ENCODE data around the gene ACTC1.

Gene ACTC1

DNA sequence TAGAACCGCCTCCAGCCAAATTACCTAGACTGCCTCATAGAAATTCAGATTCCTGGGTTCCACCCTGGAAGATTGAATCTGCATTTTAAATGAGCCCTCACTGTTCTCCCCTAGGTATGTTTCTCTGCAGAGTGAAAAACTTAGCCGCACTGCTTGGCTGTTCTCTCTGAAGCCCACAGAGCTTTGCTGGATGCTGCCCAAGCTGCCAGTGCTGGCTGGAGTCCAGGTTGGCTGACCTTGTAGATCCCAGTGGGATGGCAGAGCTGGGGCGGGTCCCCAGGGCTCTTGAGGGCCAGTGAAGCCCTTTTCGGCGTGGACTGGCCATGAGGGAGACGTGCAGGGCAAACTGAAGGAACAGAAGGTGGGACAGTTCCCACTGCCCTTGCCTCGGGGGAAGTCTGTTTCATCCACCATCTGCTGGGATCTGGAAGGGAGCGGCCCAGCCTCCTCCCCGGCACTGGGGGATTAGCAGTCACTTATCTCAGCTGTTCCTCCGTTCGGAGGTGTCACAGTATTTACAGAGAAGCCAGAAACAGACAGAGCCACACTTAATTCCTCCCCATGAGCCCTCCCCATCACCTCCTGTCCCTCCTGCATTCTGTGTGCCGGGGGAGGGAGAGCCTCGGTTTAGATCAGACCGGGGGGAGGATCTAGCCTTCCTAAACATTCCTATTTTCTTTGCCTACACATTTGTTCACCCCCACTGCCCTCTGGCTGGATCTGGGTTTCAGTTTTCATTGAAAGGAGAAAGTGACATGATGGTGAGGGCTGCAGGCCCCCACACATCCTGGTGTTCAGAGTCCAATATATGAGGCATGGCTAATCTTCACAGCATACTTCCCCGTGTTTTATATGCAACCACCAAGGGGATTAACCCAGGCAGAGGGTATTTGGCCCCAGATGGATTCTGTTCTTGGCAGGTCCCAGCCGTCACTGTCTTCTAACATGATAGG is 4.1 kb upstream of the ACTC1 start:
- no peak overlapping the region for H3K4me3 ChIP-seq (ENCODE audit: low read depth, low read length)
- TF ChIP-seq CTCF (IDR thresholded peaks at IDR 0.05; ENCODE audit: low read depth, low read length), result no peak

- TF ChIP-seq CTCF (IDR thresholded peaks at IDR 0.05; ENCODE audit: low read depth, low read length), result no peak
These were observed 1.6 kb upstream of the ACTC1 start for GRCh38 chr15:34796847-34797435.

GRCh38 chr15:34794590-34795206 is 651 bp downstream of the ACTC1 start:
- TF ChIP-seq CTCF (IDR thresholded peaks at IDR 0.05; ENCODE audit: low read depth, low read length), result no peak
- H3K4me3 ChIP-seq (ENCODE audit: low read depth, low read length), result peak overlapping the region; percentile 43; the same call in 1 of the 2 replicates

More at GRCh38 chr15:34796847-34797435, 1.6 kb upstream of the ACTC1 start:
- H3K4me3 ChIP-seq (ENCODE audit: low read depth, low read length), result no peak overlapping the region

DNA sequence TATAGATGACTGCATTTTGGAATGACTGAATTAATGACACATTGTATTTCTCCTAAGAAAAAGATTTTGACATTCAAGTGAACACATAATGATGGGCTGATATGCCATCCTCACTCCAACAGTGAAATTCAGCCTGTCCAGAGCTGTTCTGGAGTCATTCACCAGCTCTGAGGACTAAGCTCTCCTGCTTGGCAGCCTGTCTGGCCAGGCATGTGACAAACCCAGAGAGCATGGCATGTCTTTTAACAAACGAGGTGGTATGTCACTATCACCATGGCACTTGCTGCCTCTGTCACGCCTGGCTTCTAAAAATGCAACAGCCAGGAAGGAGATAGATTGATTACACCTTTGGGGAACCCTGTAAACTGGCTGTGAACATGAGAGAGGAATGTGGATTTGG is 1.4 kb downstream of the ACTC1 start:
- no peak overlapping the region for H3K4me3 ChIP-seq (ENCODE audit: low read depth, low read length)
- TF ChIP-seq CTCF (IDR thresholded peaks at IDR 0.05; ENCODE audit: low read depth, low read length), result no peak

GRCh38 chr15:34793071-34793470 is 2.3 kb downstream of the ACTC1 start:
- no peak overlapping the region for H3K4me3 ChIP-seq (ENCODE audit: low read depth, low read length)
- no peak for TF ChIP-seq CTCF (IDR thresholded peaks at IDR 0.05; ENCODE audit: low read depth, low read length)

- no peak overlapping the region for H3K4me3 ChIP-seq (ENCODE audit: low read depth, low read length)
- no peak for TF ChIP-seq CTCF (IDR thresholded peaks at IDR 0.05; ENCODE audit: low read depth, low read length)
These were observed 3.6 kb downstream of the ACTC1 start for GRCh38 chr15:34791701-34792100.
